GM21360 (cell line): ENCODE results near the gene DEFB127.
"Not testable (repeated sequence)": the region's sequence is repeated elsewhere in the genome, so short reads cannot be mapped to it uniquely, and the experiment has no call there.

Experiments
- ATAC-seq: cut with Tn5 transposase; IDR thresholded peaks from one replicate; pipeline ENCODE4 v1.9.1; 2021; ENCODE audit warnings: mild to moderate bottlenecking, moderate library complexity; ENCODE audit not compliant: unreplicated experiment

Gene DEFB127, protein sequence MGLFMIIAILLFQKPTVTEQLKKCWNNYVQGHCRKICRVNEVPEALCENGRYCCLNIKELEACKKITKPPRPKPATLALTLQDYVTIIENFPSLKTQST

DNA sequence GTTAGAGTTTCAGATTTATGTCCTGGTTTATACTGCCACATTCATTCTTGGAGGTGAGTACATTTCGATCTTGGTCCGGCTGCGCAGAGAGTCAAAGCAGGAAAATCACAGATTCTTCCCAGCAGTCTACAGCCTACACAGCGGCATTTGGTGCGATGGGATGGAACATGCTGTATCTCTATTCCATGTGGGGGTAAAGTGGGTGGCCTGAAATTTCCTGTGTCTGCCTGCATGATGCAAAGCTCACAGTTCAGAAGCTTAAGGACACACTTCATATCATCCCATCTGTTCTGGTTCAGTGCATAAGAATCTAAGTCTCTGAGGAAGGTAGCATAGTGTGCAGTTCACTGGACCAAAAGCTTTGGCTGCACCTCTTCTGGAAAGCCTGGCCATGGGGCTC is at the start of gene DEFB127:
Gene DEFB127, plus strand, starts transcription at position 301 of the 400 bp plus-strand sequence. Its CDS starts 91 bp downstream, at position 392.
- no peak for ATAC-seq

DNA sequence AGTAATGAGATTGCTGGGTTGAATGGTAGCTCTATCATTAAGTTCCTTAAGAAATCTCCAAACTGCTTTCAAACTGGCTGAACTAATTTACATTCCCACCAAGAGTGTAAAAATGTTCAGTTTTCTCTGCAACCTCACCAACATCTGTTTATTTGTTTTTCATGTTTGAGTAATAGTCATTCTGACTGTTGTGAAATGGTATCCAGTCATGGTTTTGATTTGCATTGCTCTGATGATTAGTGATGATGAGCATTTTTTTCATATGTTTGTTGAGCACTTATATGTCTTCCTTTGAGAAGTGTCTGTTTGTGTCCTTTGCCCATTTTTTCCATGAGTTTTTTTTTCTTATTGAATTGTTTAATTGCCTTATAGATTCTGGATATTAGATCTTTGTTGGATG is 44.9 kb upstream of the DEFB127 start:
- no peak for ATAC-seq

DNA sequence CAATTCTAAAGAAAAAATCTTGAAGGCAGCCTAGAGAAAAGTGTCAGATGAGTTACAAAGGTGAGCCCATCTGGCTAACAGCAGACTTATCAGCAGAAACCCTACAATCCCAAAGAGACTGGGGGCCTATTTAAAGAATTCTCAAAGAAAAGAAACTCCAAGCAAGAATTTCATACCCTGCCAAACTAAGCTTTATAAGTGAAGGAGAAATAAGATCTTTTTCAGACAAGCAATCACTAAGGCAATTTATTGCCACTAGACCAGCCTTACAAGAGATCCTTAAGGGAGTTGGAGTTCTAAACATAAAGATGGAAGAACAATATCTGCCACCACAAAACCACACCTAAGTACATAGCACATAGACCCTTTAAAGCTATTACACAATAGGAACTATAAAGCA is 39.7 kb upstream of the DEFB127 start:
- no peak for ATAC-seq

DNA sequence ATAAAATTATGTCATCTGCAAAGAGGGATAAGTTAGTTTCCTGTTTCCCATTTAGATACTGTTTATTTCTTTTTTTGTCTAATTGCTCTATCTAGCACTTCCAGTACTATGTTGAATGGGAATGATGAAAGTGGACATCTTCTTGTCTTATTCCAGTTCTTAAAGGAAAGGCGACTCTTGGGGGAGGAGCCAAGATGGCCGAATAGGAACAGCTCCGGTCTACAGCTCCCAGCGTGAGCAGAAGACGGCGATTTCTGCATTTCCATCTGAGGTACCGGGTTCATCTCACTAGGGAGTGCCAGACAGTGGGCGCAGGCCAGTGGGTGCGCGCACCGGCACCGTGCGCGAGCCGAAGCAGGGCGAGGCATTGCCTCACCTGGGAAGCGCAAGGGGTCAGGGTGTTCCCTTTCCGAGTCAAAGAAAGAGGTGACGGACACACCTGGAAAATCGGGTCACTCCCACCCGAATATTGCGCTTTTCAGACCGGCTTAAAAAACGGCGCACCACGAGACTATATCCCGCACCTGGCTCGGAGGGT is 27.4 kb upstream of the DEFB127 start:
- not testable (repeated sequence) for ATAC-seq

DNA sequence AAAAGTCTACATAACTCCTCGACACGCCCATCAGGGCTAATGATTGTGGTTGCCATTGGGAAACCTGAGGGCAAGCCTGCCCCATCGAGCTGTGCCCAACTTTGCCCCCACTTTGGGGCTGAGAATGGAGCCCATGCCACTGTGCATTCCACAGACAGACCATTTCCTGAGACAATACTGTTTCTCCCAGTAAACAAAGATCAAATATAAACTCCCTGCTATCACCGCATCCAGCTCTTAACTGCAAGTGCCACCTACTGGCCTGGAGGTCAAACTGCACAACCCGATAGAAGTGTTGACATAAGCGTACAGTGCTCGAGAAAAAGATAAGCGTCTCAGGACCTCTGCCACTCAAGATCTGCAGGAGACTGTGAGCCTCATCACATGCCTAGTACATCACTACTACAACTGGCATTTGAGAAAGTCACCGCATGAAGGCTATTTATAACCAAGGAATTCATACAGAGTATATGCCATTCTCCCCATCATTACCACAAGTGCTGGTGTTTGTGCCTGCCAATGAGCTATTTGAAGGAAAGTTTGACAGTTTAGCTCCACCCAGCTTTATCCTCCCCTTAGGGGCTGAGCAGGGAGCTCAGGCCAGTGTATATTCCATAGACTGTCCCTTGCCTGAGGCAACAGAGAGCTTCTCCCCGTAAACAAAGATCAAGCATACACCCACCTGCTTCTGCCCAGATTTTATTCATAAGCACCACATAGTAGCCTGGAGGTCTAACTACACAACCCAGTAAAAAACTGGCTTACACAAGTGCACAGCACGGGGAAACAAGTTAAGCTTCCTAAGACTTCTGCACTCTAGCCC is 19.4 kb upstream of the DEFB127 start:
- ATAC-seq, result no peak

DNA sequence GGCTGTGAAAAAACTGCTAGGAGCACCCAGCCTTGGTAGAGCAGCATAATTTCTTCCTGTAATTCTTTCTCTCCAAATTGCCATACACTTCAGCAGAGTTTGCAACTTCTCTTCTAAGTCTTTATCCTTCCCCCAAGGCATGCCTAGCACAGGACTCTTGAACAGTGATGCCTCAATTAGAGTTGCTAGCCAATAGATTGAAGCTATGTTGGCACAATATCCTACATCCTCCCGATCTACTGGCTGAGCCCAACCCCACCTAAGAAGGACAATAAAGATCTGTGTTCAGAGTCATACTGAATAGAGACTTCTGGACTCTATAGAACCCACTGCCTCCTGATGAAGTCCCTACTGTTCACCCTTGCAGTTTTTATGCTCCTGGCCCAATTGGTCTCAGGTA is 15.0 kb upstream of the DEFB127 start, which contains the start of gene DEFB126:
Gene DEFB126, plus strand, starts transcription at position 301 of the 400 bp plus-strand sequence. Its CDS starts 39 bp downstream, at position 340.
- ATAC-seq, result no peak

DNA sequence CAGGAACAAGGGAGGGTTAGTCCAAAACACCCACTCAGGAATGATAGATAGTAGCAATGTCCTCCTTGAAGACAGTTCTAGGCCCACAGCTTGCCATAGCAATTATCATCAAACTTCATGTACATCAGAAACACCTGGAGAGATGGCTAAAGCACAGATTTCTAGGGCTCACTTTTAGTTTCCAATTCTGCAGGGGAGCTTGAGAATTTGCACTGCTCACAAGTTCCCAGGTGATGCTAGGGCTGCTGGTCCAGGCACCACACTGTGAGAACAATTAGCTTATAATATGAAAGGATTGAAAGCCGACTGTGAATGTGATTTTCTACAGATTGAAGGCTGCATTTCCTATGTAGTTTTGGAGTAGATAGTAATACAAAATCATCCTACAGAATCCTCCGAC is 11.4 kb upstream of the DEFB127 start:
- no peak for ATAC-seq

DNA sequence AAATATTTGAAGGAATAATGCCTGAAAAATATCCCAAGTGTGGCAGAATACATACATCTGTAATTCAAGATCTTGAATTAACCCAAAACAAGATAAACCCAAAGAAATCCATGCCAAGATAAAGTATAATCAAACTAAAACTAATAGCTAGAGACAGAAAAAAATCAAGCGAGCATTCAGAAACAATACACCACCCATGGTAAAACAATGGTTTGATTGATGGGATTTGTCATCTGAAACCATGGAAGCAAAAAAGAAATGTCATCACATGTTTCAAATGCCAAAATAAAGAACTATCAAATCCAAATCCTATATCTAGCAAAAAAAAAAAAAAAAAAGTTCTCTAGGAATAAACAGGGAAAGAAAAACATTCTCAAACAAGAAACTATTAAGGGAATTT is 5.1 kb upstream of the DEFB127 start:
- no peak for ATAC-seq

DNA sequence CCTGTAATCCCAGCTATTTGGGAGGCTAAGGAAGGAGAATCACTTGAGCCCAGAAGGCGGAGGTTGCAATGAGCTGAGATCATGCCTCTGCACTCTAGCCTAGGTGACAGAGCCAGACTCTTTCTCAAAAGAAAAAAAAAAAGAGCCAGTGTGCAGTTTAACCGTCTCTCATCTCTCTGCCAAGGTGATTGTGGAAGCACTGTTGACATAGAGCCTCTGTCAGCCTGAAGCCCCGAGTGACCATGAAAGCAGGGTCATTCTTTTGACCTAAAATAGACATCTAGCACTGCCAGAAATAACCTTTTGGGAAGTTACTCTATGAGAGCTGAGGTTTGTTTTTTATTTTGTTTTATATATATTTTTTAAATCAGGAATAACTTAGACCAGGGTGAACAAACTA is 7.4 kb downstream of the DEFB127 start:
- no peak for ATAC-seq

DNA sequence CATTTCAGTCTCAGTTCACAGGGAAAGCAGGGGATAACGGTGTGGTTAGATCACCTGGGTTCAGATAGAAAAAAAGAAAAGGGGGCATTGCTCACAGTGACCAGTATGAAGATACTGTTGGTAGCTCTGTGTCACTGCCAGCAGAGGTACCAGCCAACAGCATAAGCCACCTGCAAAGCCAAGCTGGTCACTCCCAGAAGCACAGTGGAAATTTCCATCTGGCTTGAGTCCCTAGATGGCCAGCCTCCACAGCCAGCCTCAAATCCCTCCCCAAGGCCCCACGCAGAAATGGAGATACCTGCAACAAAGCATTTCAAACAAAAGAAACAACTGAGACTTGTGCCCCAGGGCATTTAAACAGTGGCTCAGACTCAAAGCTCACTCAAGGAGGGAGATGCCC is 11.6 kb downstream of the DEFB127 start:
- ATAC-seq, result no peak

DNA sequence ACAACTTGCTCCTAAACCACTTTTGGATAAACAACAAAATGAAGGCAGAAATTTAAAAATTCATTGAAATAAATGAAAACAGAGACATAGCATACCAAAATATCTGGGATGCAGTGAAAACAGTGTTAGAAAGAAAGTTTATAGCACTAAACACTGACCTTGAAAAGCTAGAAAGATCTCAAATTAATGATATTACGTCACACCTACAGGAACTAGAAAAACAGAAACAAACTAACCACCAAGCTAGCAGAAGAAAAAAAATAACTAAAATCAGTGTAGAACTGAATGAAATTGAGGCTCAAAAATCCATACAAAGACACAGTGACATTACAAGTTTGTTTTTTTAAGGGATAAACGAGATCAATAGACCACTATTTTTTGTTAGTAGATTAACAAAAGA is 27.0 kb downstream of the DEFB127 start:
- no peak for ATAC-seq

DNA sequence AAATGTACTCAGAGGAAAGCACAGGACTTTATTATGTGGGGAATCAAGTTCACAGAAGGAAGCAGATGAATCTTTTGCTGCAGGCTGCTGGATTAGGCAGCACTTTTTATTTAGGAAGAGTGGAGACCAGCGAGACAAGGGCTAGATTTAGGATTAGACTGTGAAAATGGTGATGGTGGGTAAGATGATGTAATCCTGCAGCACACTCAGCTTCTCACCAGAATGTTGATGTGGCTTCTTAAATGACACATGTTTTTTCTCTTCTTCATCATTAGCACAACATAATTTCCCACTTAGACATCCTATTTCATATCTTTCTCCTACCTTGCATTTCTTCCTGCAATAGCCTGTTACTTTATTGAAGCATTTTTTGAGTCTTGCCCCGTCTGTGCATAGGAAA is 30.5 kb downstream of the DEFB127 start:
- ATAC-seq, result no peak

DNA sequence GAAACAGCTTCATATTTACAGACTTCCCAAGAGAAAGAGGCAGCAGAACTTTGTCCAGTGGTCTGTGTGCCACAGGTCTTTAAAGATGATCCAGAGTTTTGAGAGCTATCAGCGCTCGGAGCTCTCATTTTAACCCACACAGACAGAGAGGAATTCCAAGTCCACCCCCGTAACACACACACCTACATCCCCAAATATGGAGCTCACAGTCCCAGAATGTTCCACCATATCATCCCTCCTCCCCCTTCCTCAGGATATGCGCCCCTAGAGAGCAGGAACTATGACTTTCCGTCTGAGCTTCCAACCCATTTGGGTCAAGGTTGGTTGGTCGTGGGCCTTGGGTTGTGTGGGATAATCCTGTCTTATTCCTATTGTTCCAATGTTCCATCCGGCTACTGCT is 32.4 kb downstream of the DEFB127 start, which contains the start of gene DEFB128:
Gene DEFB128, minus strand, starts transcription at position 101 of the 400 bp plus-strand sequence. Its CDS starts 88 bp downstream, at position 13.
- no peak for ATAC-seq

DNA sequence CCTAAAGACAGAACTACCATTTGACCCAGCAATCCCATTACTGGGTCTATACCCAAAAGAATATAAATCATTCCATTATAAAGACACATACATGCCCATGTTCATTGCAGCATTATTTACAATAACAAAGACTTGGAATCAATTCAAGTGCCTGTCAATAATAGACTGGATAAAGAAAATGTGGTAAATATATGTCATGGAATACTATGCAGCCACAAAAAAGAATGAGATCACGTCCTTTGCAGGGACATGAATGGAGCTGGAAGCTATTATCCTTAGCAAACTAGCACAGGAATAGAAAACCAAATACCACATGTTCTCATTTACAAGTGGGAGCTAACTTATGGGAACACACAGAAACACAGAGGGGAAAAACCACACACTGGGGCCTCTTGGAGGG is 41.0 kb downstream of the DEFB127 start:
- no peak for ATAC-seq

DNA sequence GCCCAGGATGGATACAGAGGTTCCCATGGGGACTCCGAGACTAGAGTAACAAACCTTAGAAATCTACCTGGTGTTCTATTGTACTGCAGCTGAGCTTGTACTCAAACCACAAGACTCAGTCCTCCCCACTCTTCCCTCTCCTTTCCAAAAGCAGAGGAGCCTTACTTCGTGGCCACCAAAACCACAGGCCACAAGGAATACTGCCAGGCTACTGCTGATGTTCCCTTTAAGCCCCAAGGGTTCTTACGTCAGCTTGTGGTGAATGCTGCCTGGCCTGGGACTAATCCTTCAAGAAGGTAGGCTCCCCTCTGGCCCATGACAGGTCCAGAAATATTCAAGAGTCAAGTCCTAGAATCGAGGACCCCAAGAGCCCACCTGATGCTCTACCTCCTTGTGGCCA is 42.7 kb downstream of the DEFB127 start:
- ATAC-seq, result no peak

DNA sequence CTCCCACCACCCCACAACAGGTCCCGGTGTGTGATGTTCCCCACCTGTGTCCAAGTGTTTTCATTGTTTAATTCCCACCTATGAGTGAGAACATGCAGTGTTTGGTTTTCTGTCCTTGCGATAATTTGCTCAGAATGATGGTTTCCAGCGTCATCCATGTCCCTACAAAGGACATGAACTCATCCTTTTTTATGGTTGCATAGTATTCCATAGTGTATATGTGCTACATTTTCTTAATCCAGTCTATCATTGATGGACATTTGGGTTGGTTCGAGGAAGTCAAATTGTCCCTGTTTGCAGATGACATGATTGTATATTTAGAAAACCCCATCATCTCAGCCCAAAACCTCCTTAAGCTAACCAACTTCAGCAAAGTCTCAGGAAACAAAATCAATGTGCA is 46.4 kb downstream of the DEFB127 start:
- ATAC-seq, result not testable (repeated sequence)
